A549 (cell line): ENCODE results near the gene LIMS1.

Source experiments
- CHD2 ChIP-seq: fragments of 150-350 bp; IDR thresholded peaks from 2 replicates; pipeline ENCODE4 v1.6.1; 2014; ENCODE audit warnings: low read length; ENCODE audit not compliant: partially characterized antibody
- CTCF ChIP-seq: fragments of >200 bp; sonication (Bioruptor Twin); formaldehyde crosslinking; IDR thresholded peaks from 3 replicates; pipeline ENCODE4 v1.5.1; 2016
- E2F6 ChIP-seq: IDR thresholded peaks from 2 replicates; pipeline ENCODE4 v1.6.1; 2012; ENCODE audit warnings: low read depth, borderline replicate concordance
- ELK1 ChIP-seq: fragments of 150-350 bp; IDR thresholded peaks from 2 replicates; pipeline ENCODE4 v1.6.1; 2014; ENCODE audit warnings: low read depth, mild to moderate bottlenecking, low read length
- EP300 ChIP-seq, 2 experiments: fragments of >200 bp; sonication (Bioruptor Twin); formaldehyde crosslinking; IDR thresholded peaks; 2 replicates in 1 of 2; 3 replicates in 1 of 2; pipeline ENCODE4 v1.6.1; 2016 to 2017
- FOXS1 ChIP-seq: fragments of 250-450 bp; sonication (Bioruptor Pico); IDR thresholded peaks from 2 replicates; pipeline ENCODE4 v1.5.0; 2020; ENCODE audit warnings: mild to moderate bottlenecking, moderate library complexity
- GATA3 ChIP-seq: IDR thresholded peaks from 2 replicates; pipeline ENCODE4 v1.6.1; 2012; ENCODE audit warnings: borderline replicate concordance
- NFE2L2 ChIP-seq: fragments of 150-350 bp; conservative IDR thresholded peaks from 2 replicates; pipeline ENCODE4 v1.6.1; 2014; ENCODE audit warnings: low read length
- POLR2A ChIP-seq: IDR thresholded peaks from 2 replicates; pipeline ENCODE4 v1.6.1; 2012; ENCODE audit warnings: mild to moderate bottlenecking, low read length
- REST ChIP-seq: fragments of 200-600 bp; sonication (generic); IDR thresholded peaks from 2 replicates; pipeline ENCODE4 v1.6.1; 2016; ENCODE audit warnings: antibody characterized with exemption, mild to moderate bottlenecking, moderate library complexity
- RNF2 ChIP-seq: fragments of 200-600 bp; sonication (generic); IDR thresholded peaks from 2 replicates; pipeline ENCODE4 v1.6.1; 2016; ENCODE audit warnings: low read depth, mild to moderate bottlenecking, antibody characterized with exemption, moderate library complexity, borderline replicate concordance
- ZFP36 ChIP-seq: fragments of 450-650 bp; IDR thresholded peaks from 2 replicates; pipeline ENCODE4 v1.6.1; 2014; ENCODE audit warnings: borderline replicate concordance; ENCODE audit not compliant: partially characterized antibody

- TF ChIP-seq POLR2A (no peak), E2F6 (no peak), ELK1 (no peak), FOXS1 (CRISPR knock-in tag) (no peak), ZFP36 (no peak), CTCF (no peak), EP300 (IDR thresholded peaks at IDR 0.05) (no peak), GATA3 (no peak), NFE2L2 (no peak), RNF2 (no peak), CHD2 (no peak), REST (no peak)
Measured at GRCh38 chr2:108562274-108562673, 28.0 kb downstream of the LIMS1 start.
